Amniotic epithelial cell (primary cell): Measurements from ENCODE around the gene HYAL1.
A peak's percentile ranks its signal among the peaks of the same experiment; 100 is the strongest.
"Not testable (repeated sequence)": the region's sequence is repeated elsewhere in the genome, so short reads cannot be mapped to it uniquely, and the experiment has no call there.

Source experiments
- DNase-seq: peaks from one replicate; pipeline ENCODE4 v3.0.0-alpha.2; 2010; ENCODE audit warnings: low read depth

Gene HYAL1

GRCh38 chr3:50318615-50319014, 15.2 kb upstream of the HYAL1 start:
- DNase-seq, result no peak

GRCh38 chr3:50318163-50318562, 14.8 kb upstream of the HYAL1 start:
- DNase-seq, result no peak

- DNase-seq, result no peak
Measured at GRCh38 chr3:50317300-50317699, 13.9 kb upstream of the HYAL1 start.

- DNase-seq, result peak; percentile 67
Measured at GRCh38 chr3:50316657-50317242, 13.4 kb upstream of the HYAL1 start.

- no peak for DNase-seq
Measured at GRCh38 chr3:50314816-50315215, 11.4 kb upstream of the HYAL1 start.

GRCh38 chr3:50314342-50314741, 11.0 kb upstream of the HYAL1 start:
- DNase-seq, result no peak

GRCh38 chr3:50312041-50312440, 8.7 kb upstream of the HYAL1 start:
- not testable (repeated sequence) for DNase-seq

- DNase-seq, result no peak
Measured at GRCh38 chr3:50304601-50305000, 1.2 kb upstream of the HYAL1 start.

GRCh38 chr3:50302095-50303012, 1.0 kb downstream of the HYAL1 start:
- DNase-seq, result no peak

- DNase-seq, result no peak
Measured at GRCh38 chr3:50300681-50301254, 2.6 kb downstream of the HYAL1 start.

GRCh38 chr3:50299929-50300680, 3.3 kb downstream of the HYAL1 start:
- DNase-seq, result peak; percentile 64

GRCh38 chr3:50299638-50299928, 3.8 kb downstream of the HYAL1 start:
- no peak for DNase-seq

- DNase-seq, result peak; percentile 99
Measured at GRCh38 chr3:50298836-50299637, 4.3 kb downstream of the HYAL1 start, which contains the start of the genes HYAL3 and NAA80. Gene HYAL3, minus strand, starts transcription at chr3:50299405. Its CDS starts 3,803 bp downstream, at chr3:50295602. Gene NAA80, minus strand, starts transcription at chr3:50299405. Its CDS starts 1,942 bp downstream, at chr3:50297463.

GRCh38 chr3:50297896-50298725, 5.3 kb downstream of the HYAL1 start:
- DNase-seq, result no peak

GRCh38 chr3:50297384-50297775, 6.0 kb downstream of the HYAL1 start:
- DNase-seq, result no peak

- DNase-seq, result no peak
Measured at GRCh38 chr3:50296721-50297383, 6.5 kb downstream of the HYAL1 start.

- no peak for DNase-seq
Measured at GRCh38 chr3:50295553-50296431, 7.6 kb downstream of the HYAL1 start.

GRCh38 chr3:50294492-50295403, 8.6 kb downstream of the HYAL1 start:
- no peak for DNase-seq
